ENCODE results near the gene PAMR1. TPM values are rescaled to one million over a fixed set of nuclear protein-coding genes. Genes with fewer than 3 reads are reported as not detected.

PAMR1 gene
- total RNA-seq, 1 donor from 2014 or later: 209 TPM

GRCh38 chr11:35526370-35526792 lies 965 bp upstream of the PAMR1 start:
- H3K4me1 ChIP-seq: peaks cover 34% of the 10 kb centered on the region
- no peaks in the 10 kb centered on the region for H3K9me3 ChIP-seq (ENCODE audit: low read depth)
- Mint-ChIP-seq H3K27ac (no peak overlapping the region), H3K4me1 (peaks cover 18% of the 10 kb centered on the region), H3K4me3 (peak overlapping the region; percentile 77), H3K27me3 (ENCODE audit: insufficient read depth, low read depth) (peaks cover 6% of the 10 kb centered on the region), H3K9me3 (peaks cover 10% of the 10 kb centered on the region), H3K36me3 (no peaks in the 10 kb centered on the region)
- H4K20me1 ChIP-seq (ENCODE audit: low read depth): peaks cover 31% of the 10 kb centered on the region
- H3K27ac ChIP-seq: no peak overlapping the region
- H3K36me3 ChIP-seq: no peaks in the 10 kb centered on the region
- H2AFZ ChIP-seq (replicated peaks): no peak overlapping the region
- peaks cover 54% of the 10 kb centered on the region for H3K79me2 ChIP-seq (ENCODE audit: low read depth)
- DNase-seq (ENCODE audit: low spot score): peak; percentile 39
- TF ChIP-seq EZH2 (IDR thresholded peaks at IDR 0.05): no peak
- TF ChIP-seq CTCF (IDR thresholded peaks at IDR 0.05): no peak
- no peak for TF ChIP-seq EZH2phosphoT487 (IDR thresholded peaks at IDR 0.05)
- peak overlapping the region; percentile 85 for H3K4me3 ChIP-seq
- peak overlapping the region; percentile 93 for H3K4me2 ChIP-seq
- H3F3A ChIP-seq (ENCODE audit: low read depth): peaks cover 7% of the 10 kb centered on the region
- no peak overlapping the region for H3K9ac ChIP-seq
- H3K27me3 ChIP-seq: no peaks in the 10 kb centered on the region

DNA sequence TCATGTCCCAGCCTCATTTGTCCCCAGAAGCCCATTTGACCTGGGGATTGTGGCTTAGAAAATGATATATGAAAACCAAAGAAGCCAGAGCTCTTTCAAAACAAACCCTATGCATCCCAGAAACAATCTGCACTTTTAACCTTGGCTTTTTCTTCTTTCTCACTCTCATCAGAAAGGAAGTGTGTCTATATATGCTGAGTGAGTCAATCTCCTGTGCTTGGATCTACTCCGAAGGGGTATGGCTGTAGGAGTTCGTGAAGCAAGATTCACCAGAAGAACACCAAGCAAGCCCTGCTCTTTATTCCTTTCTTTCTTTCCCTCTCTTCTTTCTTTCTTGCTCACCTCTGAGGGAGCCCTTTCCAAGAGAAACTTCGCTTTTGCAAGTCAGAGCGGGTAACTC lies 636 bp downstream of the PAMR1 start:
- Mint-ChIP-seq H3K27me3 (ENCODE audit: insufficient read depth, low read depth) (peaks cover 6% of the 10 kb centered on the region), H3K4me3 (peak overlapping the region; percentile 77), H3K36me3 (no peaks in the 10 kb centered on the region), H3K4me1 (peaks cover 18% of the 10 kb centered on the region), H3K9me3 (peaks cover 7% of the 10 kb centered on the region), H3K27ac (no peak overlapping the region)
- Histone ChIP-seq H3K27me3 (no peaks in the 10 kb centered on the region), H3F3A (ENCODE audit: low read depth) (peaks cover 7% of the 10 kb centered on the region), H3K36me3 (no peaks in the 10 kb centered on the region), H3K4me2 (peak overlapping the region; percentile 93), H2AFZ (replicated peaks) (no peak overlapping the region), H3K79me2 (ENCODE audit: low read depth) (peaks cover 70% of the 10 kb centered on the region), H3K9ac (peak overlapping the region; percentile 63), H3K27ac (no peak overlapping the region), H3K4me1 (peaks cover 37% of the 10 kb centered on the region), H4K20me1 (ENCODE audit: low read depth) (peaks cover 45% of the 10 kb centered on the region), H3K4me3 (peak overlapping the region; percentile 85), H3K9me3 (ENCODE audit: low read depth) (no peaks in the 10 kb centered on the region)
- TF ChIP-seq EZH2phosphoT487 (IDR thresholded peaks at IDR 0.05) (no peak), EZH2 (IDR thresholded peaks at IDR 0.05) (no peak), CTCF (IDR thresholded peaks at IDR 0.05) (no peak)
- DNase-seq (ENCODE audit: low spot score): no peak

GRCh38 chr11:35523861-35524260 lies 1.6 kb downstream of the PAMR1 start:
- peaks cover 79% of the 10 kb centered on the region for H3K79me2 ChIP-seq (ENCODE audit: low read depth)
- no peaks in the 10 kb centered on the region for H3K9me3 ChIP-seq (ENCODE audit: low read depth)
- H2AFZ ChIP-seq (replicated peaks): no peak overlapping the region
- Mint-ChIP-seq H3K9me3 (peaks cover 7% of the 10 kb centered on the region), H3K27me3 (ENCODE audit: insufficient read depth, low read depth) (peaks cover 6% of the 10 kb centered on the region), H3K4me1 (peaks cover 18% of the 10 kb centered on the region), H3K27ac (no peak overlapping the region), H3K36me3 (no peaks in the 10 kb centered on the region), H3K4me3 (no peak overlapping the region)
- TF ChIP-seq EZH2phosphoT487 (IDR thresholded peaks at IDR 0.05): no peak
- no peak for TF ChIP-seq CTCF (IDR thresholded peaks at IDR 0.05)
- TF ChIP-seq EZH2 (IDR thresholded peaks at IDR 0.05): no peak
- H3K4me3 ChIP-seq: peak overlapping the region; percentile 85
- peak overlapping the region; percentile 93 for H3K4me2 ChIP-seq
- H4K20me1 ChIP-seq (ENCODE audit: low read depth): peaks cover 54% of the 10 kb centered on the region
- peaks cover 1% of the 10 kb centered on the region for H3K36me3 ChIP-seq
- H3K27me3 ChIP-seq: no peaks in the 10 kb centered on the region
- H3K4me1 ChIP-seq: peaks cover 45% of the 10 kb centered on the region
- peaks cover 7% of the 10 kb centered on the region for H3F3A ChIP-seq (ENCODE audit: low read depth)
- no peak overlapping the region for H3K9ac ChIP-seq
- peak overlapping the region; percentile 13 for H3K27ac ChIP-seq
- no peak for DNase-seq (ENCODE audit: low spot score)
